Measurements from ENCODE around the gene MSGN1. TPM values are rescaled to one million over a fixed set of nuclear protein-coding genes. Genes with fewer than 3 reads are reported as not detected.
A peak's percentile ranks its signal among the peaks of the same experiment; 100 is the strongest.

Gene MSGN1
- not detected for polyA plus RNA-seq (ENCODE audit: insufficient read length in 3 of 3)
- long read RNA-seq, donor 1, result 0 reads
- long read RNA-seq, donor 2, result 0 reads
- long read RNA-seq, donor 3, result 0 reads
- long read RNA-seq, donor 4, result 0 reads
- long read RNA-seq, donor 5, result 0 reads
- long read RNA-seq, donor 6, result 0 reads
- long read RNA-seq, donor 7, result 0 reads
- long read RNA-seq, donor 8, result 0 reads
- long read RNA-seq, donor 9, result 0 reads
- long read RNA-seq, donor 10, result 0 reads
- long read RNA-seq, donor 11, result 0 reads
- long read RNA-seq, donor 12, result 0 reads
- long read RNA-seq, donor 13, result 0 reads
- long read RNA-seq, donor 14, result 0 reads
- long read RNA-seq, donor 15, result 0 reads
- long read RNA-seq, donor 16, result 0 reads

GRCh38 chr2:17816396-17817245 lies at the start of gene MSGN1:
Gene MSGN1, plus strand, starts transcription at chr2:17816460. Its CDS starts 59 bp downstream, at chr2:17816519.
- no peak for DNase-seq

GRCh38 chr2:17768894-17769293 lies 47.4 kb upstream of the MSGN1 start:
- DNase-seq, result no peak

GRCh38 chr2:17771956-17772355 lies 44.3 kb upstream of the MSGN1 start:
- no peak for DNase-seq

GRCh38 chr2:17772532-17772931 lies 43.7 kb upstream of the MSGN1 start:
- DNase-seq, result no peak

- no peak for DNase-seq
Observed at GRCh38 chr2:17780546-17780945, 35.7 kb upstream of the MSGN1 start.

GRCh38 chr2:17781482-17781881 lies 34.8 kb upstream of the MSGN1 start:
- DNase-seq, result no peak

GRCh38 chr2:17786727-17787126 lies 29.5 kb upstream of the MSGN1 start:
- no peak for DNase-seq

GRCh38 chr2:17788773-17789172 lies 27.5 kb upstream of the MSGN1 start:
- DNase-seq, result no peak

- DNase-seq, result no peak
Observed at GRCh38 chr2:17790536-17790935, 25.7 kb upstream of the MSGN1 start.

- DNase-seq, result peak; percentile 27
Observed at GRCh38 chr2:17791121-17791816, 25.0 kb upstream of the MSGN1 start.

GRCh38 chr2:17791817-17792130 lies 24.5 kb upstream of the MSGN1 start:
- no peak for DNase-seq

GRCh38 chr2:17792515-17792914 lies 23.7 kb upstream of the MSGN1 start:
- no peak for DNase-seq

- peak; percentile 26 for DNase-seq
Observed at GRCh38 chr2:17793296-17793695, 23.0 kb upstream of the MSGN1 start.

- no peak for DNase-seq
Observed at GRCh38 chr2:17793803-17794354, 22.4 kb upstream of the MSGN1 start.

- DNase-seq, result no peak
Observed at GRCh38 chr2:17795309-17795708, 21.0 kb upstream of the MSGN1 start.

- no peak for DNase-seq
Observed at GRCh38 chr2:17798338-17798737, 17.9 kb upstream of the MSGN1 start.

- no peak for DNase-seq
Observed at GRCh38 chr2:17799301-17800120, 16.7 kb upstream of the MSGN1 start.

- DNase-seq, result peak; percentile 57
Observed at GRCh38 chr2:17800219-17800618, 16.0 kb upstream of the MSGN1 start.

GRCh38 chr2:17800693-17801458 lies 15.4 kb upstream of the MSGN1 start:
- no peak for DNase-seq

- DNase-seq, result no peak
Observed at GRCh38 chr2:17803497-17803896, 12.8 kb upstream of the MSGN1 start.

GRCh38 chr2:17804358-17804757 lies 11.9 kb upstream of the MSGN1 start:
- no peak for DNase-seq
